HepG2 (cell line): ENCODE data around the gene ANKRD12. TPM values are rescaled to one million over a fixed set of nuclear protein-coding genes. Genes with fewer than 3 reads are reported as not detected.

Source experiments
- ATAC-seq: fragments of 200-7000 bp; cut with Tn5 transposase; 3 replicates; pipeline ENCODE4 v1.9.1; 2020; ENCODE audit warnings: mild to moderate bottlenecking, moderate library complexity
- BruUV-seq: library from RNA; stranded (reverse); fragments of 400-500 nt; replicated peaks from 2 replicates; lab custom pipeline; 2021; lab: Mats Ljungman, UMichigan
- CTCF ChIA-PET: fragments of 300-600 bp; formaldehyde crosslinking; extraction: SDS; loops from one replicate; lab custom pipeline; 2021; ENCODE audit warnings: low total read pairs, inconsistent platforms, low intra/inter-chr PET ratio; lab: Yijun Ruan, JAX
- POLR2A ChIA-PET: fragments of 350-600 bp; sonication (Branson Sonifier 250); formaldehyde crosslinking; loops from one replicate; lab custom pipeline; 2020; ENCODE audit warnings: antibody characterized with exemption, inconsistent platforms; lab: Yijun Ruan, JAX
- DNase-seq: peaks from one replicate; pipeline ENCODE4 v3.0.0-alpha.2; 2015; ENCODE audit warnings: low spot score
- FAIRE-seq: peaks from 3 replicates; lab custom pipeline; 2011; peaks lifted over from hg19 to GRCh38; lab: Jason Lieb, UNC
- H2AFZ ChIP-seq: one replicate; pipeline ENCODE4 v1.6.1; 2011; ENCODE audit warnings: low read length, inconsistent platforms
- H3K27ac ChIP-seq: fragments of 300-600 bp; 3 replicates; pipeline ENCODE4 v1.8.0; 2011; ENCODE audit warnings: mixed run types, mild to moderate bottlenecking, mixed read lengths, low read length, inconsistent platforms; ENCODE audit not compliant: insufficient read depth; ENCODE audit errors: extremely low read length
- H3K27me3 ChIP-seq, 2 experiments: fragments of 200-600 bp in 1 of 2; 2 replicates in 1 of 2; 3 replicates in 1 of 2; pipeline versions ENCODE4 v1.6.0 to v1.8.0; 2011; ENCODE audit warnings: low read length in 2 of 2, mild to moderate bottlenecking in 2 of 2, moderate library complexity in 2 of 2, inconsistent platforms in 1 of 2; ENCODE audit not compliant: insufficient read depth in 2 of 2, control insufficient read depth in 1 of 2
- H3K36me3 ChIP-seq, 2 experiments: fragments of 200-600 bp in 1 of 2; replicated peaks in 1 of 2; 2 replicates in 1 of 2; 3 replicates in 1 of 2; pipeline versions ENCODE4 v1.5.1 to v1.8.0; 2011; ENCODE audit warnings: low read length in 2 of 2, inconsistent platforms in 1 of 2; ENCODE audit not compliant: insufficient read depth in 2 of 2, control insufficient read depth in 1 of 2
- H3K4me1 ChIP-seq: 2 replicates; pipeline ENCODE4 v1.5.1; 2012; ENCODE audit warnings: low read length, inconsistent platforms; ENCODE audit not compliant: insufficient read depth
- H3K4me2 ChIP-seq: 2 replicates; pipeline ENCODE4 v1.6.0; 2011; ENCODE audit warnings: low read depth, low read length, inconsistent platforms
- H3K4me3 ChIP-seq, 3 experiments: fragments of 200-600 bp in 1 of 3; sonication (generic), shearing (Covaris generic) in 1 of 3; replicated peaks in 1 of 3; 2 replicates each; pipeline ENCODE4 v1.5.1; 2011 to 2016; ENCODE audit warnings: low read length in 3 of 3, inconsistent platforms in 2 of 3, low read depth in 2 of 3, mild to moderate bottlenecking in 2 of 3, control low read depth in 1 of 3, mixed read lengths in 1 of 3; ENCODE audit not compliant: insufficient read depth in 1 of 3
- H3K79me2 ChIP-seq: one replicate; pipeline ENCODE4 v1.6.1; 2011; ENCODE audit warnings: low read length, inconsistent platforms; ENCODE audit not compliant: insufficient read depth
- H3K9ac ChIP-seq: 2 replicates; pipeline ENCODE4 v1.6.0; 2011; ENCODE audit warnings: mild to moderate bottlenecking, low read depth, low read length, inconsistent platforms; ENCODE audit not compliant: insufficient read depth
- H3K9me3 ChIP-seq: 2 replicates; pipeline ENCODE4 v1.5.1; 2012; ENCODE audit warnings: mild to moderate bottlenecking, low read length
- H4K20me1 ChIP-seq: 2 replicates; pipeline ENCODE4 v1.6.0; 2011; ENCODE audit warnings: inconsistent platforms, mild to moderate bottlenecking, low read length, moderate library complexity; ENCODE audit not compliant: insufficient read depth
- MYC ChIP-seq: sonication (generic); formaldehyde crosslinking; IDR thresholded peaks from 2 replicates; pipeline ENCODE4 v1.9.0; 2021; ENCODE audit warnings: missing genetic modification reagents, borderline replicate concordance
- NCOR1 ChIP-seq: fragments of 200-600 bp; sonication (generic); IDR thresholded peaks from 2 replicates; pipeline ENCODE4 v1.7.0; 2017; ENCODE audit warnings: antibody characterized with exemption, low read length, borderline replicate concordance
- NR3C1 ChIP-seq: sonication (generic); formaldehyde crosslinking; IDR thresholded peaks from 2 replicates; pipeline ENCODE4 v1.4.0; 2020; ENCODE audit warnings: missing genetic modification reagents
- PAF1 ChIP-seq: IDR thresholded peaks from 2 replicates; pipeline ENCODE4 v1.6.1; 2016; ENCODE audit warnings: missing genetic modification reagents, missing compliant biosample characterization
- PHB2 ChIP-seq: fragments of 450-650 bp; IDR thresholded peaks from 2 replicates; pipeline ENCODE4 v1.6.1; 2018; ENCODE audit not compliant: partially characterized antibody
- YEATS2 ChIP-seq: sonication (generic); formaldehyde crosslinking; IDR thresholded peaks from 2 replicates; pipeline ENCODE4 v1.4.0; 2020; ENCODE audit warnings: missing genetic modification reagents, borderline replicate concordance
- ZNF775 ChIP-seq: sonication (generic); formaldehyde crosslinking; IDR thresholded peaks from 2 replicates; pipeline ENCODE4 v1.4.0; 2020; ENCODE audit warnings: missing genetic modification reagents, mild to moderate bottlenecking, moderate library complexity, borderline replicate concordance
- WGBS: methylation state at CpG from one replicate; pipeline ENCODE4 v1.1.6; 2017; ENCODE audit warnings: low lambda C conversion rate; 5-methylcytosine and 5-hydroxymethylcytosine counted together
- in situ Hi-C: cut with HindIII; loops from 2 replicates; pipeline ENCODE4 v1.10.0; 2017; ENCODE audit warnings: low pct_unique_long_range_greater_than_20kb; ENCODE audit not compliant: extremely low pct_ligation_motif_present
- intact Hi-C: fragments of 100-400 bp; cut with micrococcal nuclease; formaldehyde crosslinking; loops from one replicate; pipeline ENCODE4 v1.10.0; 2022; ENCODE audit not compliant: unreplicated experiment
- polyA plus RNA-seq, 8 experiments: library from polyadenylated mRNA; depleted of rRNA in 3 of 8; stranded (reverse) in 7 of 8; unstranded in 1 of 8; fragments of >200 nt; fragmentation: Illumina TruSeq in 4 of 8; extraction: Trizol in 4 of 8; gene quantifications; 2 replicates each; pipeline versions ENCODE4 v1.2.1 to v1.2.3, GENCODE V29; 2011 to 2016; ENCODE audit warnings: low read depth in 4 of 8, missing spikeins in 1 of 8, mixed read lengths in 1 of 8; ENCODE audit not compliant: insufficient read depth in 1 of 8
- total RNA-seq, 5 experiments: library from RNA; depleted of rRNA; stranded (reverse); fragments of >200 nt; fragmentation: Illumina TruSeq; extraction: Trizol; gene quantifications; 2 replicates each; pipeline ENCODE4 v1.2.3, GENCODE V29; 2016; ENCODE audit warnings: low read depth in 1 of 5
- TF ChIP-seq, protein P1 (sequence below): sonication (generic); formaldehyde crosslinking; IDR thresholded peaks from 2 replicates; pipeline ENCODE4 v1.5.0; 2020; ENCODE audit warnings: mild to moderate bottlenecking, missing genetic modification reagents

ANKRD12 gene
- total and polyA plus RNA-seq, 2 of the 13 experiments (the other 11 are each of a cell fraction or from before 2014, with no cell fraction given): 6.0 to 23.2 TPM

DNA sequence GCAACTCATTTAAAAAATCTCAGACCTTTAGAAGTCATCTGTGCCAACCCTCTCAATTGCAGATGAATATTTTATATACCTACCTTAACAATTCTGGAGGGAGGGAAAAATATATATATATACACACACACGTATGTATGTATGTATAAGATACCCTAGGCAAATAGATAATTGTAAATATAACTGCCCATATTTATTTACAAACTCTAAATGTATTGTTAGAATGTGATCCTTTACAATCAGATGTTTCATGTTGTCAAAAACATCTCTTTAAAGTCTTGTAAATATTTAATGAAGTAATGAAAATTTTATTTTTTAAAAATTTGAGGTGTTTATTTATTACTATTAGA, 11.6 kb downstream of the ANKRD12 start:
- Histone ChIP-seq H4K20me1 (peaks cover 6% of the 10 kb centered on the region), H3K4me2 (no peak overlapping the region), H3K9ac (no peak overlapping the region), H3K79me2 (peaks cover 95% of the 10 kb centered on the region), H3K36me3 (no peaks in the 10 kb centered on the region; a peak in 1 of 5 replicates), H3K27me3 (no peaks in the 10 kb centered on the region), H2AFZ (no peak overlapping the region)
- no TSS peak for BruUV-seq
- WGBS: 54% methylated on average over 1 of the region's 1 CpG
- ATAC-seq: no peak
- FAIRE-seq: no peak
- CTCF ChIA-PET: interaction anchor here (2.5 kb wide), 1 partner anchor 75 kb away, joined by 30 read pairs; no protein-coding TSS in a partner anchor
- no peak for DNase-seq
- intact Hi-C loops: loop anchor here (1.0 kb wide), 1 partner anchor 75 kb away; no protein-coding TSS in a partner anchor
- POLR2A ChIA-PET: interaction anchor here (0.7 to 1.0 kb wide), 3 partner anchors 11 to 77 kb away, joined by 3 to 6 read pairs (median 3); partner anchors contain the start of gene ANKRD12
- in situ Hi-C loops: no loop called here
- no peak for TF ChIP-seq NCOR1
- TF ChIP-seq PHB2: no peak
- TF ChIP-seq YEATS2: no peak
- TF ChIP-seq ZNF775 (CRISPR knock-in tag): no peak
- no peak for TF ChIP-seq PAF1 (CRISPR knock-in tag)
- TF ChIP-seq, all 625 proteins: peak for 0
- H3K27ac ChIP-seq: no peak overlapping the region
- no peak overlapping the region for H3K4me3 ChIP-seq
- peaks cover 44% of the 10 kb centered on the region for H3K4me1 ChIP-seq
- H3K9me3 ChIP-seq: no peaks in the 10 kb centered on the region

DNA sequence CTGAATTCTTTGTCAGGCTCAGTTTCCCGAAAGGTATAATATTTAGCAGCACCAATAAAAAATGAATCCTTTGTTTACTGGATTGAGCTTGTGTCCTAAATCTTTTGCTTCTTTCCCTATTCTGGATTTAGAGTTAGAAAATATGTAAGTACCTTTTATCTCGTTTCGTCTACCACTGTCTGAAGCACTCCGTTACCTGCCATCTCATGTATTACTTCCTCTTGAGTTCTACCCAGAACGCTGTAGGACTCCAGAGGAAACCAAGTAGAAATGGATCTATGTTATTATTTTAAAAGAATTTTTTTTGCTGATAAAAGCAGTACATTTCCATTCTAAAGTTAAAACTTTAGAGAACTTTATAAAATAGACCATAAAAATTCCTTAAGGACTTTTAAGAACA, 13.5 kb downstream of the ANKRD12 start:
- intact Hi-C loops (no loop called here), in situ Hi-C loops (no loop called here)
- H3K9me3 ChIP-seq: no peaks in the 10 kb centered on the region
- H3K27ac ChIP-seq: no peak overlapping the region
- peaks cover 0 to 6% of the 10 kb centered on the region in 2 experiments; a peak in 1 of 5 replicates for H3K36me3 ChIP-seq
- 95% methylated on average over 5 of the region's 5 CpGs for WGBS
- BruUV-seq: no TSS peak
- no peak for TF ChIP-seq MYC (CRISPR knock-in tag)
- TF ChIP-seq, protein P1, sequence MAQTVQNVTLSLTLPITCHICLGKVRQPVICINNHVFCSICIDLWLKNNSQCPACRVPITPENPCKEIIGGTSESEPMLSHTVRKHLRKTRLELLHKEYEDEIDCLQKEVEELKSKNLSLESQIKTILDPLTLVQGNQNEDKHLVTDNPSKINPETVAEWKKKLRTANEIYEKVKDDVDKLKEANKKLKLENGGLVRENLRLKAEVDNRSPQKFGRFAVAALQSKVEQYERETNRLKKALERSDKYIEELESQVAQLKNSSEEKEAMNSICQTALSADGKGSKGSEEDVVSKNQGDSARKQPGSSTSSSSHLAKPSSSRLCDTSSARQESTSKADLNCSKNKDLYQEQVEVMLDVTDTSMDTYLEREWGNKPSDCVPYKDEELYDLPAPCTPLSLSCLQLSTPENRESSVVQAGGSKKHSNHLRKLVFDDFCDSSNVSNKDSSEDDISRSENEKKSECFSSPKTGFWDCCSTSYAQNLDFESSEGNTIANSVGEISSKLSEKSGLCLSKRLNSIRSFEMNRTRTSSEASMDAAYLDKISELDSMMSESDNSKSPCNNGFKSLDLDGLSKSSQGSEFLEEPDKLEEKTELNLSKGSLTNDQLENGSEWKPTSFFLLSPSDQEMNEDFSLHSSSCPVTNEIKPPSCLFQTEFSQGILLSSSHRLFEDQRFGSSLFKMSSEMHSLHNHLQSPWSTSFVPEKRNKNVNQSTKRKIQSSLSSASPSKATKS (CRISPR knock-in tag): no peak
- TF ChIP-seq NR3C1 (CRISPR knock-in tag): no peak
- H4K20me1 ChIP-seq: peaks cover 6% of the 10 kb centered on the region
- DNase-seq: no peak
- ChIA-PET POLR2A (no interaction called here), CTCF (no interaction called here)
- peaks cover 43% of the 10 kb centered on the region for H3K4me1 ChIP-seq
- H3K27me3 ChIP-seq: no peaks in the 10 kb centered on the region
- ATAC-seq: no peak
- no peak for FAIRE-seq
- H3K79me2 ChIP-seq: peaks cover 95% of the 10 kb centered on the region
- no peak overlapping the region for H3K9ac ChIP-seq
- H2AFZ ChIP-seq: no peak overlapping the region
- H3K4me2 ChIP-seq: no peak overlapping the region
- H3K4me3 ChIP-seq: no peak overlapping the region
